ENCODE data around the gene CCDC184.
"Not testable (repeated sequence)": the region's sequence is repeated elsewhere in the genome, so short reads cannot be mapped to it uniquely, and the experiment has no call there.

Gene CCDC184

GRCh38 chr12:48201516-48201915 lies 18.1 kb downstream of the CCDC184 start:
- no peak for DNase-seq (ENCODE audit: low read depth in 1 of 2, low spot score in 1 of 2)

DNA sequence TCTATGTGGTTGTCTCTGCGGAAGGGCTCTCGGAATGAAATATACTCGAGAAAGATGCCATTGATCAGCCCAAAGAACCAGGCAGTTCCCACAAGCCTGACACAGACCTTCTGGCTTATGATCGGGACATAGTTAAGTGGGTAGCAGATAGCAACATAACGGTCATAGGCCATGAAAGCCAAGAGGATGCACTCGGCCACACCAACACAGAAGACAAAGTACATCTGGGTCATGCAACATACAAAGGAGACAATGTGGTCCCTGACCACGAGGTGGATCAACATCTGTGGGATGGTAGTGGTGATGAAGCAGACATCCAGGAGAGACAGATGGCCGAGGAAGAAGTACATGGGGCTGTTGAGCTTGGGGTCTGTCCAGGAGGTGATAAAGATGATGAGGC lies 19.3 kb downstream of the CCDC184 start:
- no peak for DNase-seq (ENCODE audit: low read depth in 1 of 2, low spot score in 1 of 2)

DNA sequence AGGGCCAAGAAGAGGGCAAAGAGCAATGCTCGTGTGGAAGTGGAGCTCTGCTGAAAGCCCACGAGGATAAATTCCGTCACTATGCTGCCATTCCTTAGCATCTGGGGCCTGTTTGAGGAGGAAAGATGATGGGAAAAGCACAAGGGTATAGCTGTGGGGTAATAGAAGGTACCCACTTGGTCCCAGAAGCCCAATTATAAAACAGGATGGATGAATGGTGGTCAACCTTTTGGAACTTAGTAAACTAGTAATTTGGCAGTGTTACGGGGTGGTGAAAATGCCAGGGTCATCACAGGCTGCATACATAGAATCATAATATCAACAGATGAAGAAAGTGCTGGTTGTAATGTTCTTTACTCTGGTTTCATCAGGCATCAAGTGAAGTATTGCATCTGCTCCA lies 19.7 kb downstream of the CCDC184 start, which contains the start of gene OR10AD1:
Gene OR10AD1, minus strand, starts transcription at position 101 of the 400 bp plus-strand sequence. Its CDS starts 0 bp downstream, at position 101.
- no peak for DNase-seq (ENCODE audit: low read depth in 1 of 2, low spot score in 1 of 2)

DNA sequence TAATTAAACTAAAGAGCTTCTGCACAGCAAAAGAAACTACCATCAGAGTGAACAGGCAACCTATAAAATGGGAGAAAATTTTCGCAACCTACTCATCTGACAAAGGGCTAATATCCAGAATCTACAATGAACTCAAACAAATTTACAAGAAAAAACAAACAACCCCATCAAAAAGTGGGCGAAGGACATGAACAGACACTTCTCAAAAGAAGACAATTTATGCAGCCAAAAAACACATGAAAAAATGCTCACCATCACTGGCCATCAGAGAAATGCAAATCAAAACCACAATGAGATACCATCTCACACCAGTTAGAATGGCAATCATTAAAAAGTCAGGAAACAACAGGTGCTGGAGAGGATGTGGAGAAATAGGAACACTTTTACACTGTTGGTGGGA lies 26.1 kb downstream of the CCDC184 start:
- not testable (repeated sequence) for DNase-seq (ENCODE audit: low read depth in 1 of 2, low spot score in 1 of 2)

- DNase-seq (ENCODE audit: low read depth in 1 of 2, low spot score in 1 of 2), result no peak
These were observed 33.3 kb downstream of the CCDC184 start for GRCh38 chr12:48216785-48217184.

DNA sequence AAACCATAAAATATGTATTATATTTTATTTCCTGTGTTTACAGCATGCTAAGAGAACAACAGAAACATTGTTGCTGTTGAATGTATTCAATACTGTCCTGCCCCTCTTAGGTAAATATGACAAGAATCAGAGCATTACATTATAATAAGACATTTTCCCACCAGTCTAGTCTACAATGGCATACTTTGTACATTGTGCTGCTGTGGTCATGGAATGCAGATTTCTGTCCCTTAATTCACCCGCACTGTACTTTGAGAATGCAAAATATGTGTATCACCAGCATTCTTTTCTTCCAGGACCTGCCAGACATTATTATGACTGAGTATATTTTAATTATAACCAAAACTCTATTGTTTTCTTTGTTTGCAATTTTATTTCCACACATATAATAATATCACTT lies 36.2 kb downstream of the CCDC184 start:
- no peak for DNase-seq (ENCODE audit: low read depth in 1 of 2, low spot score in 1 of 2)

DNA sequence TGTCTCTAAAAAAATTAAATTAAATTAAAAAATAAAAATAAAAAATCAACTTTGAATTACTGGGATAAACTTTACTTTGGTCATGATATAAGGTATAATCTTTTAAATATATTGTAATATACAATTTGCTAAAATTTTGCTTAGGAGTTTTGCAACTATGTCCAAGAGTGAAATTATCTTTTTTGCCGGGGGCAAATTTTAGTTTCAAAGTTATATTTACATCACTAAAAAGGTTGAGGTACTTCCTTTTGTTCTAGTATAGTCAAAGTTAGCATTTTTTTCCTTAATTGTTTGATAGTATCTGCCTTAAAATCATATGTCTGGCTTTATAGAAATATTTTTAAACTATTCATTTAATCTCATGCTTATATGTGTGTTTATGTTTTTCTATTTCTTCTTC lies 37.3 kb downstream of the CCDC184 start:
- no peak for DNase-seq (ENCODE audit: low read depth in 1 of 2, low spot score in 1 of 2)

GRCh38 chr12:48221645-48222044 lies 38.2 kb downstream of the CCDC184 start:
- no peak for DNase-seq (ENCODE audit: low read depth in 1 of 2, low spot score in 1 of 2)

GRCh38 chr12:48224533-48224932 lies 41.1 kb downstream of the CCDC184 start:
- not testable (repeated sequence) for DNase-seq (ENCODE audit: low read depth in 1 of 2, low spot score in 1 of 2)

GRCh38 chr12:48231169-48231958 lies 47.9 kb downstream of the CCDC184 start:
- not testable (repeated sequence) for DNase-seq (ENCODE audit: low read depth in 1 of 2, low spot score in 1 of 2)
